Liver (tissue), 9 donors: Measurements from ENCODE around the gene SLC6A18. TPM values are rescaled to one million over a fixed set of nuclear protein-coding genes. Genes with fewer than 3 reads are reported as not detected.
"Not testable (repeated sequence)": the region's sequence is repeated elsewhere in the genome, so short reads cannot be mapped to it uniquely, and the experiment has no call there.

Experiments
- DNase-seq: peaks from one replicate; pipeline ENCODE4 v3.0.0-alpha.2; 2017; ENCODE audit warnings: low spot score
- H3K27ac ChIP-seq, 2 donors: one replicate each; pipeline ENCODE4 v1.7.0; 2013; ENCODE audit warnings: inconsistent platforms in 2 of 2, low read length in 2 of 2, control low read depth in 1 of 2, low read depth in 1 of 2, mild to moderate bottlenecking in 1 of 2
- H3K27me3 ChIP-seq, 4 donors: one replicate each; pipeline versions ENCODE4 v1.6.1 to v1.7.0; 2013; ENCODE audit warnings: low read length in 3 of 4, inconsistent platforms in 1 of 4, mild to moderate bottlenecking in 1 of 4, moderate library complexity in 1 of 4; ENCODE audit not compliant: control insufficient read depth in 4 of 4, insufficient read depth in 4 of 4
- H3K36me3 ChIP-seq, 4 donors: one replicate each; pipeline versions ENCODE4 v1.6.1 to v1.7.0; 2013; ENCODE audit warnings: low read length in 3 of 4, mild to moderate bottlenecking in 3 of 4, low read depth in 1 of 4, moderate library complexity in 1 of 4; ENCODE audit not compliant: control insufficient read depth in 4 of 4, insufficient read depth in 3 of 4
- H3K4me1 ChIP-seq, 4 donors: one replicate each; pipeline versions ENCODE4 v1.6.1 to v1.7.0; 2013; ENCODE audit warnings: low read length in 3 of 4, mild to moderate bottlenecking in 3 of 4, moderate library complexity in 1 of 4; ENCODE audit not compliant: control insufficient read depth in 4 of 4, insufficient read depth in 4 of 4
- H3K4me3 ChIP-seq, 3 donors: one replicate each; pipeline versions ENCODE4 v1.6.1 to v1.7.0; 2013; ENCODE audit warnings: low read length in 3 of 3, control low read depth in 1 of 3, low read depth in 1 of 3, mild to moderate bottlenecking in 1 of 3
- H3K9ac ChIP-seq, 2 donors: one replicate each; pipeline ENCODE4 v1.7.0; 2013; ENCODE audit warnings: low read length in 2 of 2, mild to moderate bottlenecking in 2 of 2, moderate library complexity in 2 of 2, control low read depth in 1 of 2, low read depth in 1 of 2
- H3K9me3 ChIP-seq, 4 donors: one replicate each; pipeline versions ENCODE4 v1.6.1 to v1.7.0; 2013; ENCODE audit warnings: low read length in 3 of 4; ENCODE audit not compliant: control insufficient read depth in 4 of 4
- ATF3 ChIP-seq: IDR thresholded peaks from 2 replicates; pipeline ENCODE4 v1.6.1; 2016; ENCODE audit warnings: antibody characterized with exemption
- CTCF ChIP-seq: fragments of 150-350 bp; IDR thresholded peaks from 2 replicates; pipeline ENCODE4 v1.5.1; 2017; ENCODE audit warnings: improper control_type of control experiment, low read depth, low read length; ENCODE audit not compliant: missing input control
- EGR1 ChIP-seq, 2 donors: IDR thresholded peaks; 2 replicates each; pipeline ENCODE4 v1.6.1; 2016 to 2018; ENCODE audit warnings: antibody characterized with exemption in 2 of 2, low read depth in 2 of 2
- FOXA1 ChIP-seq: IDR thresholded peaks from 2 replicates; pipeline ENCODE4 v1.6.1; 2016; ENCODE audit warnings: antibody characterized with exemption
- FOXA2 ChIP-seq: IDR thresholded peaks from 2 replicates; pipeline ENCODE4 v1.6.1; 2016; ENCODE audit warnings: antibody characterized with exemption
- HNF4A ChIP-seq, 2 donors: conservative IDR thresholded peaks; 2 replicates each; pipeline ENCODE4 v1.6.1; 2016; ENCODE audit warnings: antibody characterized with exemption in 2 of 2, mild to moderate bottlenecking in 2 of 2
- JUND ChIP-seq, 2 donors: IDR thresholded peaks; 2 replicates each; pipeline ENCODE4 v1.6.1; 2016; ENCODE audit warnings: antibody characterized with exemption in 2 of 2
- MAX ChIP-seq: IDR thresholded peaks from 2 replicates; pipeline ENCODE4 v1.6.1; 2016; ENCODE audit warnings: antibody characterized with exemption
- NR2F2 ChIP-seq: IDR thresholded peaks from 2 replicates; pipeline ENCODE4 v1.6.1; 2016; ENCODE audit warnings: antibody characterized with exemption
- RAD21 ChIP-seq, 2 donors: IDR thresholded peaks; 2 replicates each; pipeline ENCODE4 v1.6.1; 2016; ENCODE audit warnings: antibody characterized with exemption in 2 of 2, mild to moderate bottlenecking in 2 of 2
- REST ChIP-seq: IDR thresholded peaks from 2 replicates; pipeline ENCODE4 v1.6.1; 2016; ENCODE audit warnings: antibody characterized with exemption, mild to moderate bottlenecking
- YY1 ChIP-seq: IDR thresholded peaks from 2 replicates; pipeline ENCODE4 v1.6.1; 2016; ENCODE audit warnings: antibody characterized with exemption, mild to moderate bottlenecking
- ZBTB33 ChIP-seq: IDR thresholded peaks from 2 replicates; pipeline ENCODE4 v1.6.1; 2016; ENCODE audit warnings: antibody characterized with exemption
- WGBS: extraction: QIAGEN DNeasy Blood & Tissue Kit; methylation state at CpG from one replicate; pipeline ENCODE4 v1.1.7; 2013; 5-methylcytosine and 5-hydroxymethylcytosine counted together
- polyA plus RNA-seq, 2 donors: library from polyadenylated mRNA; stranded (reverse) in 1 of 2; unstranded in 1 of 2; fragments of 200-250 nt in 1 of 2; fragments of >200 nt in 1 of 2; fragmentation: Nextera tagmentation in 1 of 2; extraction: Ambion mirVana in 1 of 2; gene quantifications; one replicate each; pipeline versions ENCODE4 v1.2.1 to v1.2.3, GENCODE V29; 2013 to 2015
- total RNA-seq, 2 donors: library from RNA; depleted of rRNA; stranded (reverse); fragments of >200 nt; gene quantifications; one replicate each; pipeline ENCODE4 v1.2.3, GENCODE V29; 2014
- donor health status: healthy.
- donor health status: healthy.
- donor health status: healthy.
- donor health status: healthy.
- donor health status: healthy.

Gene SLC6A18
- total and polyA plus RNA-seq, 4 donors, result not detected

GRCh38 chr5:1274471-1274870, 49.3 kb downstream of the SLC6A18 start:
- Histone ChIP-seq H3K9ac (no peak overlapping the region), H3K36me3 (no peaks in the 10 kb centered on the region), H3K4me1 (no peaks in the 10 kb centered on the region), H3K9me3 (peaks cover 0 to 8% (median 0%) of the 10 kb centered on the region in 4 donors), H3K27ac (no peak overlapping the region), H3K4me3 (no peak overlapping the region), H3K27me3 (no peaks in the 10 kb centered on the region)
- DNase-seq, result no peak
- TF ChIP-seq FOXA1, result no peak
- no peak for TF ChIP-seq ATF3
- TF ChIP-seq HNF4A (conservative IDR thresholded peaks at IDR 0.05), result no peak
- TF ChIP-seq FOXA2, result no peak
- TF ChIP-seq ZBTB33, result no peak
- TF ChIP-seq YY1, result no peak
- TF ChIP-seq RAD21 (IDR thresholded peaks at IDR 0.05), result no peak
- WGBS, result 88% methylated on average over 16 of the region's 16 CpGs

GRCh38 chr5:1275397-1276391, 50.5 kb downstream of the SLC6A18 start:
- H3K36me3 ChIP-seq, H3K4me3 ChIP-seq, DNase-seq, H3K4me1 ChIP-seq, H3K27ac ChIP-seq, H3K27me3 ChIP-seq, H3K9ac ChIP-seq, H3K9me3 ChIP-seq: not testable (repeated sequence)
- WGBS, result 81% methylated on average over 10 of the region's 10 CpGs

- WGBS, result 89% methylated on average over 20 of the region's 20 CpGs
- TF ChIP-seq FOXA2, result no peak
- no peak for TF ChIP-seq NR2F2
- TF ChIP-seq MAX, result no peak
- TF ChIP-seq FOXA1, result no peak
- no peak for TF ChIP-seq CTCF
- TF ChIP-seq YY1, result no peak
- TF ChIP-seq HNF4A (conservative IDR thresholded peaks at IDR 0.05), result no peak
- TF ChIP-seq JUND (IDR thresholded peaks at IDR 0.05), result no peak
- TF ChIP-seq REST, result no peak
- no peak for TF ChIP-seq EGR1 (IDR thresholded peaks at IDR 0.05; ENCODE audit: low read depth in 2 of 2)
- H3K9me3 ChIP-seq, result peaks cover 0 to 8% (median 0%) of the 10 kb centered on the region in 4 donors
Observed at GRCh38 chr5:1276930-1277329, 51.7 kb downstream of the SLC6A18 start.

More at GRCh38 chr5:1276930-1277329, 51.7 kb downstream of the SLC6A18 start:
- Histone ChIP-seq H3K36me3 (no peaks in the 10 kb centered on the region), H3K27ac (no peak overlapping the region), H3K4me1 (no peaks in the 10 kb centered on the region), H3K4me3 (no peak overlapping the region), H3K27me3 (no peaks in the 10 kb centered on the region), H3K9ac (no peak overlapping the region)
- no peak for DNase-seq
